ENCODE results near the gene SPDYE6.

DNA sequence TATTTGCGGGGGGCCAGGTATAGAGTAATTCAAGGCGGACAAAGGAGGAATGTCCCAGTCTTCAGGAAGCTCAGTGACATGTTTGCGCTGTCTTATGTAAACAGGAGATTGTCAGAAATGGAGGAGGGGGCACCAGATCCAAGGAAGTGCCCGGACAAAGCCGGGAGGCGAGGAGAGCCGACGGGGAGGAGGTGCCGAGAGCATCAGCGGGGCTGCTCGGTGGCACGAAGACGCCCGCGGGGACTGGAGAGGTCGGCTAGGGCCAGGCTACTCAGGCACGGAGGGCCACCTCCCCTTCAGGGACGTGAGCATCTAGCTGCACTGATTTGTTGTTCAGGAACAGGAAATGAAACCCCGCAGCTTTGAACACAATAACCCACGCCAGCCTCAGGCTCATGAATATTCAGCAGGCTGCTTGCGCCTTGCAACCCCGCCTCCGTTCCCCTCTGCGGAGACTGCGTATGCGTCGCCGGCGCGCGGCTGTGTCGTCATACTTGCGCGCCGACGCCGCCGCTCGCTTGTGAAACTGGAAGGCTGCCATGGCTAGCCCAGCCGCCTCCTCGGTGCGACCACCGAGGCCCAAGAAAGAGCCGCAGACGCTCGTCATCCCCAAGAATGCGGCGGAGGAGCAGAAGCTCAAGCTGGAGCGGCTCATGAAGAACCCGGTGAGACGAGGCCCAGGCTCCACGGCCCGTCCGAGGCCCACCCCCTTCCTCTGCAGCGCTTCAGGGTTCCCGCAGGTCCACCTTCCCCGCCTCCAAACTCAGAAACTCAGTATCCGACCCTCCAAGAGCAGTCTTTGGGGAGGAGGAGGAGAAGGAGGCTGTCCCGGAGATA is 39.8 kb upstream of the SPDYE6 start, which contains the start of gene PRKRIP1:
- TF ChIP-seq, protein P1, sequence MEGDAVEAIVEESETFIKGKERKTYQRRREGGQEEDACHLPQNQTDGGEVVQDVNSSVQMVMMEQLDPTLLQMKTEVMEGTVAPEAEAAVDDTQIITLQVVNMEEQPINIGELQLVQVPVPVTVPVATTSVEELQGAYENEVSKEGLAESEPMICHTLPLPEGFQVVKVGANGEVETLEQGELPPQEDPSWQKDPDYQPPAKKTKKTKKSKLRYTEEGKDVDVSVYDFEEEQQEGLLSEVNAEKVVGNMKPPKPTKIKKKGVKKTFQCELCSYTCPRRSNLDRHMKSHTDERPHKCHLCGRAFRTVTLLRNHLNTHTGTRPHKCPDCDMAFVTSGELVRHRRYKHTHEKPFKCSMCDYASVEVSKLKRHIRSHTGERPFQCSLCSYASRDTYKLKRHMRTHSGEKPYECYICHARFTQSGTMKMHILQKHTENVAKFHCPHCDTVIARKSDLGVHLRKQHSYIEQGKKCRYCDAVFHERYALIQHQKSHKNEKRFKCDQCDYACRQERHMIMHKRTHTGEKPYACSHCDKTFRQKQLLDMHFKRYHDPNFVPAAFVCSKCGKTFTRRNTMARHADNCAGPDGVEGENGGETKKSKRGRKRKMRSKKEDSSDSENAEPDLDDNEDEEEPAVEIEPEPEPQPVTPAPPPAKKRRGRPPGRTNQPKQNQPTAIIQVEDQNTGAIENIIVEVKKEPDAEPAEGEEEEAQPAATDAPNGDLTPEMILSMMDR (IDR thresholded peaks at IDR 0.05), result no peak
- TF ChIP-seq, protein P2, sequence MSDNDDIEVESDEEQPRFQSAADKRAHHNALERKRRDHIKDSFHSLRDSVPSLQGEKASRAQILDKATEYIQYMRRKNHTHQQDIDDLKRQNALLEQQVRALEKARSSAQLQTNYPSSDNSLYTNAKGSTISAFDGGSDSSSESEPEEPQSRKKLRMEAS (IDR thresholded peaks at IDR 0.05; ENCODE audit: low read depth), result peak; percentile 84
- TF ChIP-seq REST (IDR thresholded peaks at IDR 0.05; ENCODE audit: low read depth, low read length) (0 out of 2 replicates have a peak, but pooled peaks have one; percentile 2), YY1 (IDR thresholded peaks at IDR 0.05; ENCODE audit: low read depth) (0 out of 2 replicates have a peak, but pooled peaks have one; percentile 2), RFX5 (IDR thresholded peaks at IDR 0.05; ENCODE audit: low read length) (no peak), POLR2AphosphoS5 (IDR thresholded peaks at IDR 0.05; ENCODE audit: low read depth, low read length) (peak; percentile 98), ELF1 (IDR thresholded peaks at IDR 0.05) (peak; percentile 77), GABPA (IDR thresholded peaks at IDR 0.05; ENCODE audit: low read depth) (peak; percentile 60), FOSL2 (IDR thresholded peaks at IDR 0.05; ENCODE audit: borderline replicate concordance, low read depth) (no peak), EP300 (IDR thresholded peaks at IDR 0.05; ENCODE audit: borderline replicate concordance in 1 of 2, low read depth in 1 of 2, low read length in 1 of 2) (no peak)
- TF ChIP-seq, protein P3, sequence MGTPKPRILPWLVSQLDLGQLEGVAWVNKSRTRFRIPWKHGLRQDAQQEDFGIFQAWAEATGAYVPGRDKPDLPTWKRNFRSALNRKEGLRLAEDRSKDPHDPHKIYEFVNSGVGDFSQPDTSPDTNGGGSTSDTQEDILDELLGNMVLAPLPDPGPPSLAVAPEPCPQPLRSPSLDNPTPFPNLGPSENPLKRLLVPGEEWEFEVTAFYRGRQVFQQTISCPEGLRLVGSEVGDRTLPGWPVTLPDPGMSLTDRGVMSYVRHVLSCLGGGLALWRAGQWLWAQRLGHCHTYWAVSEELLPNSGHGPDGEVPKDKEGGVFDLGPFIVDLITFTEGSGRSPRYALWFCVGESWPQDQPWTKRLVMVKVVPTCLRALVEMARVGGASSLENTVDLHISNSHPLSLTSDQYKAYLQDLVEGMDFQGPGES (IDR thresholded peaks at IDR 0.05; ENCODE audit: low read depth, low read length), result no peak
- TF ChIP-seq, protein P4, sequence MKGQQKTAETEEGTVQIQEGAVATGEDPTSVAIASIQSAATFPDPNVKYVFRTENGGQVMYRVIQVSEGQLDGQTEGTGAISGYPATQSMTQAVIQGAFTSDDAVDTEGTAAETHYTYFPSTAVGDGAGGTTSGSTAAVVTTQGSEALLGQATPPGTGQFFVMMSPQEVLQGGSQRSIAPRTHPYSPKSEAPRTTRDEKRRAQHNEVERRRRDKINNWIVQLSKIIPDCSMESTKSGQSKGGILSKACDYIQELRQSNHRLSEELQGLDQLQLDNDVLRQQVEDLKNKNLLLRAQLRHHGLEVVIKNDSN (IDR thresholded peaks at IDR 0.05; ENCODE audit: borderline replicate concordance, low read depth), result no peak

Measured in SK-N-SH (cell line).